Bronchial epithelial cell (primary cell): Measurements from ENCODE around the gene HOXD3. TPM values are rescaled to one million over a fixed set of nuclear protein-coding genes. Genes with fewer than 3 reads are reported as not detected.

ENCODE experiments used
- DNase-seq: peaks from one replicate; pipeline ENCODE4 v3.0.0-alpha.2; 2010; ENCODE audit warnings: low read depth
- FAIRE-seq: peaks from 2 replicates; lab custom pipeline; 2011; peaks lifted over from hg19 to GRCh38; lab: Jason Lieb, UNC
- H3K27me3 ChIP-seq: 2 replicates; pipeline ENCODE4 v1.5.1; 2011; ENCODE audit warnings: low read length; ENCODE audit not compliant: control insufficient read depth, insufficient read depth
- H3K36me3 ChIP-seq: 2 replicates; pipeline ENCODE4 v1.5.1; 2011; ENCODE audit warnings: low read length; ENCODE audit not compliant: control insufficient read depth, insufficient read depth
- H3K4me3 ChIP-seq: 2 replicates; pipeline ENCODE4 v1.5.1; 2011; ENCODE audit warnings: mild to moderate bottlenecking, low read depth, low read length, control low read depth
- CTCF ChIP-seq: IDR thresholded peaks from 2 replicates; pipeline ENCODE4 v1.5.1; 2011; ENCODE audit warnings: mild to moderate bottlenecking, moderate library complexity, low read length, control low read depth, inconsistent platforms; ENCODE audit not compliant: insufficient read depth, severe bottlenecking
- total RNA-seq: library from RNA; depleted of rRNA; stranded (reverse); fragments of >200 nt; gene quantifications from 2 replicates; pipeline ENCODE4 v1.2.1, GENCODE V29; 2014

The HOXD3 gene
- total RNA-seq, 1 donor from 2014 or later: not detected

GRCh38 chr2:176160251-176160985, 3.3 kb downstream of the HOXD3 start:
- TF ChIP-seq CTCF: no peak
- Histone ChIP-seq H3K36me3 (no peaks in the 10 kb centered on the region), H3K27me3 (peaks cover 89% of the 10 kb centered on the region), H3K4me3 (no peak overlapping the region)
- DNase-seq (no peak), FAIRE-seq (no peak)

- DNase-seq (no peak), FAIRE-seq (no peak)
Observed at GRCh38 chr2:176160986-176161824, 4.1 kb downstream of the HOXD3 start.

GRCh38 chr2:176161825-176162626, 4.9 kb downstream of the HOXD3 start:
- TF ChIP-seq CTCF: no peak
- H3K27me3 ChIP-seq: peaks cover 86% of the 10 kb centered on the region
- no peaks in the 10 kb centered on the region for H3K36me3 ChIP-seq
- no peak overlapping the region for H3K4me3 ChIP-seq
- FAIRE-seq: no peak
- no peak for DNase-seq

More at GRCh38 chr2:176160986-176161824, 4.1 kb downstream of the HOXD3 start:
- no peak overlapping the region for H3K4me3 ChIP-seq
- no peaks in the 10 kb centered on the region for H3K36me3 ChIP-seq
- no peak for TF ChIP-seq CTCF
- H3K27me3 ChIP-seq: peaks cover 92% of the 10 kb centered on the region

GRCh38 chr2:176162911-176163671, 6.0 kb downstream of the HOXD3 start:
- no peak overlapping the region for H3K4me3 ChIP-seq
- DNase-seq: no peak
- peaks cover 78% of the 10 kb centered on the region for H3K27me3 ChIP-seq
- no peak for FAIRE-seq
- H3K36me3 ChIP-seq: no peaks in the 10 kb centered on the region
- TF ChIP-seq CTCF: no peak

- no peak for TF ChIP-seq CTCF
- Histone ChIP-seq H3K4me3 (no peak overlapping the region), H3K36me3 (no peaks in the 10 kb centered on the region), H3K27me3 (peaks cover 73% of the 10 kb centered on the region)
- DNase-seq (no peak), FAIRE-seq (no peak)
Observed at GRCh38 chr2:176163672-176164056, 6.6 kb downstream of the HOXD3 start.
